Ammon's horn (tissue), 1 donor: ENCODE data around the gene WNK4.

ENCODE experiments used
- DNase-seq: peaks from one replicate; pipeline ENCODE4 v3.0.0-alpha.2; 2016; ENCODE audit warnings: low spot score

WNK4 gene

DNA sequence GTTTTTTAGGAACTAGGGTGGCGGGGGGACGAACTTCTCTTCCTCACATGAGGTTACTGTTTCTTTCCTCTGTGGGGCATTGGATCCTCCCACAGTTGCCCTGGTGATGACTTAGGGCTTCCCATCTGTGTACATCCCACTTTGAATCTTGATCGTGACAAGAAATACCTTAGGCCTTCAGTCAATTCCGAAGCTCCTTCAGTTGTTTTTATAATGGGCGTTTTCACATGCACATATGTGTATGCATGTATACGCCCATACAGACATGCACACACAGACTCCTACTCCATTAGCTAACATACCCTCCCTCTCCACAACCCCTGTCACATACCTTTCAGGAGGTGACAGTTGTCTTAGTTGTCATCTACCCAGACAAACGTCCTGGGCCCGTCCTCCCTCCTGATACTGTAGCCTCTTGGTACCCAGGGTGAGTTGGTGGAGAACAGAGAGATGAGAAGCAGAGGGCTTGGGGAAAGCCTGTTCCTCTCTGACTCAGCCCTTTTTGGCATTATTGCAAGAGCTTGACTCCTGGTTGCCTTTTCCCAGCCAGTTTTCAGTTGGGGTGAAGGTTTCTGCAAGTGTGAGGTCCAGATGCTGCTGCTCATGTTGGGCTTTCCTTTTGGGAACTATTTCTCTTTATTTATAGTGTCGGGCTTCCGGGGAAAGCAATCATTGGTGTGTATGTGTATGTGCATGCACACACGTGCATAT, 61.7 kb downstream of the WNK4 start:
- DNase-seq = no peak

DNA sequence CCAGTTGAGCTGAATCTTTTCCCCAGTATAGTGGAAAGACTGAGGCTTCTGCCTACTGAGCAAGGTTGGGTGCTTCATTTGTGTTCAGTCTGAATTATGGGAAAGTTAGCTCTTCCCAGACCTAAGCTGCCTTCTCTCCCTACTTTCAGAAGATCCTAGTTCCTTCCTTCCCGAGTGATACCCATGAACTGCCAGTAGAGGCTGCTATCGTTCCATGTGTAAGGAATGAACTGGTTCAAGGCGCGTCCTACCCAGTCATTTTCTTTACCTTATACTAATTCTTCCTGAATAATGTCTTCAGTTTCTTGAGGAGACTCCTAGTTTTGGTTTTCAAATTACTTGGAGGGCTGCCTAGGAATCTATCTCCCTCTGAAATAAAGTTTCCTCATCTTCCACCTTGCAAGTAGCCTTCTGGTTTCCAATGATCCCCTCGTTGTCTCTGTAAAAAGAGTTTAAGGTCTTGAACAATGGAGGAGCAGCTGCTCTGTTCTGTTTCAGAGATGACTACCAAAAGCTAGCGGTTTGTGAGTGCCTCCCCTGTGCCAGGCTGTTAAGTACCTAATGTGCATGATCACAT, 63.0 kb downstream of the WNK4 start:
- DNase-seq = peak; percentile 81

DNA sequence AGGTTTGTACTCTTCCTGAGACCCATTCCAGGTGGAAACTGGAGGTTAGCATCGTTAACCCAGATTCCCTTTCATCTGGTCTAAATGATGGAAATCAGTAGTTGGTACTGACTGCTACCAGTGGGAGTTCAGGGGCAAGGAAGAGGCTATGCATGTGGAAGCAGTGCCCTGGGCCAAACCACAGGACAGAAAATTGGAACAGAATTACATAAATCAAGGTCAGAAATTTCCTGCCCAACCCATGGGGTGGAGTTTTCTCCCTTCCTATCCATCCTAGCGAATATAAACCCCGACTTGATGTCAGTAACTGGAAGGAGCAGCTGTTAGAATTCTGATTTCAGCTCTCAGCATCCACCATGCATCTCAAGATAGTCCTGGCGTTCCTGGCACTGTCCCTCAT, 63.9 kb downstream of the WNK4 start, which contains the start of gene AOC2:
AOC2 (plus strand) TSS at position 310 of the 400 bp plus-strand sequence; CDS start at position 357, 47 bp downstream.
- DNase-seq = no peak

DNA sequence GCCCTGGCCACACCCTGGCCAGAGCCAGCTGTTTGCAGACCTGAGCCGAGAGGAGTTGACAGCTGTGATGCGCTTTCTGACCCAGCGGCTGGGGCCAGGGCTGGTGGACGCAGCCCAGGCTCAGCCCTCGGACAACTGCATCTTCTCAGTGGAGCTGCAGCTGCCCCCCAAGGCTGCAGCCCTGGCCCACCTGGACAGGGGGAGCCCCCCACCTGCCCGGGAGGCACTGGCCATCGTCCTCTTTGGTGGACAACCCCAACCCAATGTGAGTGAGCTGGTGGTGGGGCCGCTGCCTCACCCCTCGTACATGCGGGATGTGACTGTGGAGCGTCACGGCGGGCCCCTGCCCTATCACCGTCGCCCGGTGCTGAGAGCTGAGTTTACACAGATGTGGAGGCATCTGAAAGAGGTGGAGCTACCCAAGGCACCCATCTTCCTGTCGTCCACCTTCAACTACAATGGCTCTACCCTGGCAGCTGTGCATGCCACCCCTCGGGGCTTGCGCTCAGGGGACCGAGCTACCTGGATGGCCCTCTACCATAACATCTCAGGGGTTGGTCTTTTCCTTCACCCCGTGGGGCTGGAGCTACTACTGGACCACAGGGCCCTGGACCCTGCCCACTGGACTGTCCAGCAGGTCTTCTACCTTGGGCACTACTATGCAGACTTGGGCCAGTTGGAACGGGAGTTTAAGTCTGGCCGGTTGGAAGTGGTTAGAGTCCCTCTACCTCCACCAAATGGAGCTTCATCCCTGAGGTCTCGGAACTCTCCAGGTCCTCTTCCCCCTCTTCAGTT, 64.5 kb downstream of the WNK4 start:
- DNase-seq = no peak

DNA sequence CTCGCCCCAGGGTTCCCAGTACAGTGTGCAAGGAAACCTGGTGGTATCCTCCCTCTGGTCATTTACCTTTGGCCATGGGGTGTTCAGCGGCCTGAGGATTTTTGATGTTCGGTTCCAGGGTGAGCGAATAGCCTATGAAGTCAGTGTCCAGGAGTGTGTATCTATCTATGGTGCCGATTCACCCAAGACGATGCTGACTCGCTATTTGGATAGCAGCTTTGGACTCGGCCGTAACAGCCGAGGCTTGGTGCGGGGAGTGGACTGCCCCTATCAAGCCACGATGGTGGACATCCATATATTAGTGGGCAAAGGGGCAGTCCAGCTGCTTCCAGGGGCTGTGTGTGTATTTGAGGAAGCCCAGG, 65.1 kb downstream of the WNK4 start:
- no peak for DNase-seq

DNA sequence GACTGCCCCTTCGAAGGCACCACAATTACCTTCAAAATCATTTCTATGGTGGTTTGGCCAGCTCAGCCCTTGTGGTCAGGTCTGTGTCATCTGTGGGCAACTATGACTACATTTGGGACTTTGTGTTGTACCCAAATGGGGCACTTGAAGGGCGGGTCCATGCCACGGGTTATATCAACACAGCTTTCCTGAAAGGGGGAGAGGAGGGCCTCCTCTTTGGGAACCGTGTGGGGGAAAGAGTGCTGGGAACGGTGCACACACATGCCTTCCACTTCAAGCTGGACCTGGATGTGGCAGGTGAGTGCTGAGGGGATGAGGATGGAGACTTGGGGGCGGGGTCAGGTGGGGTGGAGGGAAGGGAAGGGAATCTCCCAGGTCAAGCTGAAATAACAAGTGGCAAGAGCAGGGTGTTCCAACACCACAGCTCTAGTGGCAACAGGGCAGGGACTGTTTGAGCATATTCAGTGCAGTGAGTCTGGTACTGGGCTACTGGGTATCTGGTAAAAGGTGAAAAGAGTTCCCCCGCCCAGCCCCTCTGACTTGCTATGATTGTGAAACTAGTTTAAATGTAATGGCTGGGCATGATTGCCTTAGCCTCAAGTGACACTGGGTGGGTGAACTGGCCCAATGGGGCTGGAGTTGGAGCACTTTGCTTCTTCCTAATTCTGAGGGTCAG, 65.6 kb downstream of the WNK4 start:
- no peak for DNase-seq
